Fibroblast of skin of left biceps (primary cell): ENCODE data around the gene GPSM1.

ENCODE experiments used
- DNase-seq, 2 experiments: peaks; one replicate each; pipeline ENCODE4 v3.0.0-alpha.2; 2013; ENCODE audit warnings: low read depth in 2 of 2

The GPSM1 gene, protein sequence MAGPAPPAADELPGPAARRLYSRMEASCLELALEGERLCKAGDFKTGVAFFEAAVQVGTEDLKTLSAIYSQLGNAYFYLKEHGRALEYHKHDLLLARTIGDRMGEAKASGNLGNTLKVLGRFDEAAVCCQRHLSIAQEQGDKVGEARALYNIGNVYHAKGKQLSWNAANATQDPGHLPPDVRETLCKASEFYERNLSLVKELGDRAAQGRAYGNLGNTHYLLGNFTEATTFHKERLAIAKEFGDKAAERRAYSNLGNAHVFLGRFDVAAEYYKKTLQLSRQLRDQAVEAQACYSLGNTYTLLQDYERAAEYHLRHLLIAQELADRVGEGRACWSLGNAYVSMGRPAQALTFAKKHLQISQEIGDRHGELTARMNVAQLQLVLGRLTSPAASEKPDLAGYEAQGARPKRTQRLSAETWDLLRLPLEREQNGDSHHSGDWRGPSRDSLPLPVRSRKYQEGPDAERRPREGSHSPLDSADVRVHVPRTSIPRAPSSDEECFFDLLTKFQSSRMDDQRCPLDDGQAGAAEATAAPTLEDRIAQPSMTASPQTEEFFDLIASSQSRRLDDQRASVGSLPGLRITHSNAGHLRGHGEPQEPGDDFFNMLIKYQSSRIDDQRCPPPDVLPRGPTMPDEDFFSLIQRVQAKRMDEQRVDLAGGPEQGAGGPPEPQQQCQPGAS

DNA sequence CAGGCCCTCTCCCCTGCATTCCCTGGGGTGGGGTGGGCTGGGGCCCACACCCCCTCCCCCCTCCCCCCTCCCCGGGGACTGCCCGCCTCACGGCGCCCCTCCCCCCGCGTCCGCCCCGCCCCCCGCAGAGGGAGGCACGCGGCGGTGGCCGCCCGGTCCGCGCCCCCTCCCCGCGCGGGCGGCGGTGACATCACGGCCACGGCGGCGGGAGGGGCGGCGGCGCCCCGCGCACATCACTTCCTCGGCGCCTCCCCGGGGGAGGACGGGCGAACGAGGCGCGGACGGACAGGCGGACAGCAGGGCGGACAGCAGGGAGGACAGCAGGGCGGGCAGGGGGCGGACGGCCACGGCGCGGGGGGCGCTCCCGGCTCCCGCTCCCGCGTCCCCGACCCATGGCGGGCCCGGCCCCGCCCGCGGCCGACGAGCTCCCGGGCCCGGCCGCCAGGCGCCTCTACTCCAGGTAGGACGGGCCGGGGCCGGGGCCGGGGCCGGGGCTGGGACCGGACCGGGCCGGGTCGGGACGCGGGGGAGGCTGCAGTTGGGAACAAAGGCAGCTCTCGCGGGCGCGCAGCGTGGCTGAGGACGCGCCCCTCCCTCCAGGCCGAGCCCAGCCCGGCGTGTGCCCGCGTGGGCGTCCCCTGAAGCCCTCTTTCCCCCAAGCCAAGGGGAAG is at the start of gene GPSM1:
TSS of gene GPSM1 (plus strand) at position 236 of the 671 bp plus-strand sequence. CDS start at position 393, 157 bp downstream.
- DNase-seq: peak in 1 of 2 experiments; percentile 19

DNA sequence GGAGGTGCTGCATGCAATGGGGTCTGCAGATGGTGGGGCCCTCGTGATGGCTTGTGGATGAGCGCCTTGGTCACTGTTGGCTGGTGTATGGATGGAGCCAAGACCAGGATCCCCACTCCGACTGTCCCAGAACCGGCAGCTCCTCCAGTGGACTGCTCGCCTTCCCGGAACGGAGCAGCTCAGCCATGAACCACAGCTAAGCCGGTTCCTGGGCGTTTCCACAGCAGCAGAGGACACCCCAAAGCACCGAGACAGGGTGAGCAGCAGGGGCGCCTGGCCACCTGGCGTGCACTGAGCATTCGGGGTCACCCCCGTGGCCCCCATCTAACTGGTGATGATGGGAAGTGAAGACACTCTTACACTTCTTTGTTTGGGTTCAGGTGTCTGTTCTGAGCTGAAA is 49.6 kb upstream of the GPSM1 start:
- no peak for DNase-seq

DNA sequence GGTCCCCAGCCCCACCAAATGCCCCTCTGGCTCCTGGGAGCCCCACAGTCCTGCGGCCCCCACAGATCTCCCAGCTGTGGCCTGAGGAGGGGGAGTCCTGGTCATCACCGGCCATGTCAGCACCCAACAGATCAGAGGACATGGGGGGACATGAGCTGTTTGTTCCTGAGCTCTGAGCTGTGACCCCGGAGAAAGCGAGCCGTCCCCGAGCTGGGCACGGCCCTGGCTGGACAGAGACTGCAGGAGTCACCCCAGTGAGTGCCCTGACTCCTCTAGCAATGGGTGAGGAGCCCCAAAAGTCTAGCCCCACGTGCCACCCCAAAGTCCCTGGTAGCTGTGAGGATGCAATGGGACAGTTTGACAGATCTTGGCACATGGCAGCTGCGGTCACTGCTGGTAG is 49.1 kb upstream of the GPSM1 start:
- DNase-seq: no peak

DNA sequence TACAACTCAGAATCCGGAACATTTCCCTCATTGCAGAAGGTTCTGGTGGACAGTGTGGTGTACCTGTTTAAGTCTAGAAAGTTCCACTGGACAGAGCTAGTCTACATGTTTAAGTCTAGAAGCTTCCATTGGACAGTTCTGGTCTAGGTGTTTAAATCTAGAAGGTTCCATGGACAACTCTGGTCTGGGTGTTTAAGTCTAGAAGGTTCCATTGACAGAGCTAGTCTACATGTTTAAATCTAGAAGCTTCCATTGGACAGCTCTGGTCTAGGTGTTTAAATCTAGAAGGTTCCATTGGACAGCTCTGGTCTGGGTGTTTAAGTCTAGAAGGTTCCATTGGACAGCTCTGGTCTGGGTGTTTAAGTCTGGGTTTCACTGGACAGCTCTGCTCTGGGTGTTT is 48.4 kb upstream of the GPSM1 start:
- DNase-seq: no peak

DNA sequence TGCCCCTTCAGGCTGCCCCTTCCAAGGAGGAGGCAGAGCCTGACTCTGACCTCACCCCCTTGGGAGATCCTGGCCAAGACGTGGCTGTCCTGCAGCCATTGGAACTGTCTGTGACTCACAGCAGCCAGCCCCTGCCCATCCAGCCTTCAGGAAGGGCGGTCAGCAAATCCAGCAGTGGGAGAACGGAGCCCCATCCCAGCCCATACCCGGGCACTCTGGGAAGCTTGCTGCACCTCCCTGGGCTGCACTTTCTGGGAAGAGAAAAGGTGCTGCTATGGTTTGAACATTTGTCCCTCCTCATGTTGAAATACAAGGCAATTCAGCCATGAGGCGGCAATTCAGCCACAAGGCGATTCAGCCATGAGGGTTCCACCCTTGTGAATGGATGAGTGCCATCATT is 47.9 kb upstream of the GPSM1 start:
- DNase-seq: no peak

DNA sequence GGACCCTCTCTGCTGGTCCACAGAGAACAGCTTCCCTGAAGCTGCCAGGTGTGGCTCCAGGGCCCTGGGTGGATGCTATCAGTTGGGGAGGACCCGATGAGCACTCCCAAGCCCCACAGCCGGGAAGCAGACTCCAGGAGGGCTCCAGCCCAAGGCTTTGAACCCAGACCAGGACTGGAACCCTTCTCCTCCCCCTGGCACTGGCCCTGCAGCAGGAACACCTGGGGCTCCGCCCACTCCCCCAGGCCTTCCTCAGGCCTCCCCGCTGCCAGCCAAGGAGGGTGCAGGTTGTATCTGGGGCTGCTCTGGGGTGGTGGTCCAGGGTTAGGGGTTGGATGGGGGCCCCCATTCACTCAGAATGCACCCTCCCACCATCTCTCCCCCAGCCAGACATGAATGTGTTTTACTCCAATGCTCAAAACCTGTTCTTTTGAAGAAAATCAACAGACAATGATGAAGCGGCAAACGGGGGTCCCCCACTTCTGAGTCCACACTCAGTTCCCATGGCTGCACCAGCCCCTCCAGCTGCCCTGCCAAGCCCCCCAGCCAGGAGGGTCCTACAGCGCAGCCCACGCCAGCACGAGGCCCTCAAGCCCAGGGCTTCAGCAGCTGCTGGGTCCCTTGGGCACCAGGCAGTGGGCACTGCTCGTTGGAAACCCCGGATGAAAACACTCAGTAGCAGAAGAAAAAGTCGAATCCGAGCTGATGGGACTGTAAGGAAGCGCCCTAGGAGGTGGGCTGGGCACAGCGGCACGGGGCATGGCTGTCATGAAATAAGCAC is 46.6 kb upstream of the GPSM1 start:
- DNase-seq: no peak

DNA sequence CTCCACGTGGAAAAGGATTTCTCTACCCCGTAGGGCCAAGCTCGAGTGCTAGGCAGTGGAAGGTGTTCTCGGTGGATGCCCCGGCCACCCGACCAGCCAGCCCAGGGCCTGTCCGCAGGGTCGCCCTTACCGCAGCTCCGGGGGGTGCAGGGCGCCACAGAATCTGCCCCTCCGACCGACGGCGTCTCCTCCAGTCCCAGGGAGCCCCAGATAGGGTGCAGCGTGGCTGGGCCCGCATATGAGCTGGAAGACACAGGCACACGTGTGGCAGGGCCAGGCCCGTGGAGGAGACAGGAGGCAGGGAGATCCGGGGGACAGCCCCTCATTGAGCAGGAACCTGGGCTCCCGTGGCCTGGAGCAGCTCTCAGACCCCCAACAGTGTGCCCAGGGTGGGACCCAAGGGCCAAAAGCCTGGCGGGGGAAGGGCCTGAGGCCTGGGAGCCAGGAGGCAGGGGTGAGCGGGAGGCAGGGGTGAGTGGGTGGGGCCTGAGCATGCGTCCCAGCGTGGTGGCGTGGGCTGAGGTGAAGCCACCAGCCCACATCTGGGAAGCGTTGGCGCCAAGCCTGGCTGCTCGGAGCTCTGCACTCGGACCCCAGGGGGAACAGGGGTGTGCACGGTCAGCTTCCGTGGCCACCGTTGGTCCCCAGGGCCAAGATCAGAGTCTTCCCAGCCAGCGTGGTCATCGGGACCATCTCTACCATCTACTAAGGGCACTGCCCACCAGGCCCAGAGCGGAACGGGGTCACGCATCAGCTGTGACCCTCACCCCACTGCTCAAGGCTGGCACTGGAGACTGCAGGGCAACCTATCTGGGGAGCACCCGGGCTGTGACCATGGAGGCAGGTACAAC is 45.7 kb upstream of the GPSM1 start:
- no peak for DNase-seq

DNA sequence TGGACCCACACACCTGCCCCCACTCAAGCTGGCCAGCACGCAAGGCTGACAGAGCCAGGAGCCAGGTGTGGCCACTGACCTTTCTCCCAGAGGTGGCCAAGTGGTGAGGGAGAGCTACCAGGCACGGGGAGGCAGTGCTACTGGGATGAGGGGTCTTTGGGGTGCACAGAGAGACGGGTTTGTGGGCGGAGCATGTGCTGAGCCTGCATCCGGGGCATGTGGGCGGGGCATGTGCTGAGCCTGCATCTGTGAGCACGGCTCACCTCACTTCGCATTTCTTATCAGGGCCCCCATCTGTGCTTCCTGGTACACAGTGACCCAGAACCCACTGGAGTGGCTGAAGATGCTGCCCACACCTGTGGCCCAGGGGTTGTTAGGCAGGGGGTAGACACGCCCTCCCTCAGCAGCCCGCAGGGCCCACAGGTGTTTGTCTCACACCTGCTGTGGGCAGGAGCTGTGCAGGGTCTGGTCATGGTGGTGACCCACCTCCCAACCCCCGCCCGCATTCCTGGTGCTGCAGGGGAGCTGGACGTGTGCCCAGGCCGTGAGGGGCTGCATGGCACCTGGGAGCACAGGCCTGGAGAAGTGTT is 45.0 kb upstream of the GPSM1 start:
- no peak for DNase-seq

DNA sequence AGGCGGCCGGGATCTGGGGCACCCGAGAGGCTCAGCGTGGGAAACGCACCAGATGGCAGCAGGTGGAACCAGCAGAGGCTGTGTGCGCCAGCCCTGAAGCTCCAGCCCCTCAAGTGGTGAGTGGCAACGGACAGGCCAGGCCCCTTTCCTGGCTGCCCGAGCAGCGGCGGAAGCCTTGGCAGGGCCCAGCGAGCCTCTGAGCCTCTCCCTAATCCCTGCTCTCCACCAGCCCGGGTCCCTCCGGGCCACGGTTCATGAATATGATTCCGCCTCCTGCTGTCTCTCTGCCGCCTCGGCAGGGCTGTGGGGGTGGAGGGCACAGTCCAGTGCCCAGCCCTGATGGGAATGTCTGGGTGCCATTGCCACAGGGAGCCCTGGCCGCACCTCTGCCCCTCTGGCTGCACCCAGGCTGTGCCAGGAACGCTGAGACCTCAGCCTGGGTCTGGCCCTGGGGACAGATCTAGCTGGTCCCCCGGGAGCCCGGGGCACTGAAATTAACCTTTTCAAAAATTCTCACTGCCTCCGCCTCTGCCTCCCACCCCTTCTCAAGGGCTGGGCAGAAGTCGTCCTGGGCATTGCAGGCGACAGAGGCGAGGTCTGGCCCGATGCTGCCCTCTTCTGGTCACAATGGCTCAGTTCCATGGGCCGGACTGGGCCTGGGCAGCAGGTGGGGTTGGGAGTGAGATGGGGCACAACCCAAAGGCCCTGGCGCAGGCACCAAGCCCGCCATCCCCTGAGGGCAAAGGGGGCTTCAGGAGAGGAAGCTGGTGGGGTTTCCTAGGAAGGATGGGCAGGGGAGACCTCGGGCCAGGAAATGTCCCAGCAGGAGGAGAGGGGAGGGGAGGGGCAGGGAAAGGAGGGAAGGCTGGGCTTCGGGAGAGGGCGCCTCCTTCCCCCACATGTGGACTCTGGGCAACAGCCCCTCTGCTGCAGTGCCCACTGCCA is 43.8 kb upstream of the GPSM1 start:
- peak; percentile 4 to 6 for DNase-seq

DNA sequence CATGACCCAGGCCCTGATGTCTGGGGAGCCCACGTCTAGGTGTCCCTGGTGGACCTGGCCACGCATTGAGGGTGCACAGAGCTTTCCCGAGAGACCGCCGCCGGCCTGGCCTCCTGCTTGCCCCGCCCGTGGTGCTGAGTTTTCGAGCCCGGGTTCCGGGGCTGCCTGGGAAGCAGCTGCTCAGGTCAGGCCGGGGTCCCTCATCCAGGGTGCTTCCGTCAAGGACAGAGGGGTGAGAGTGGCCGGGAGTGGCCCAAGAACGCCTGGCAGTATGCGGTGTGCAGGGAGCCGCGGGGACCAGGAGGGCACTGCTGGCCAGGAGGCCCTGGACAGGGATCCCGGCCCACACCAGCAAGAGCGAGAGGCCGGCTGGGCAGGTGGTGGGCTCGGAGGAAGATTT is 43.0 kb upstream of the GPSM1 start:
- no peak for DNase-seq

DNA sequence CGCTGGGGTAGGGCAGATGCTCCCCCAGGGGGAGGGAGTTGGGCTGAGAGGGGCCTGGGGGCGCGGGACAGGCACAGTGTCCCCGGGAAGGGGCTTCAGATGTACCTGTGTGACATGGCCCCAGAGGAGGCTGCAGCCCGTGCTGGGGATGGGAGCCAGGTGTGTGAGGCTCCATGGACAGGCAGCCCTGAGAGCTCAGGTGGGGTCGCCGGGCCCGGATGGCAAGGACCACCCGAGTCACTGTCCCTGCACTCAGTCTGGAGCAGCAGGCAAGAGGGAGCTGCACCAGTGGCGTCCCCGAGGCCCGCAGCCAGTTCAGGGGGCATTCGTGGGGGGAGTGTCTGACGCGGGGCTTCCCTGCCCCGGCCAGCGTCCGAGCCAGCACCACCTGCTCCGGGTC is 42.4 kb upstream of the GPSM1 start:
- DNase-seq: no peak

DNA sequence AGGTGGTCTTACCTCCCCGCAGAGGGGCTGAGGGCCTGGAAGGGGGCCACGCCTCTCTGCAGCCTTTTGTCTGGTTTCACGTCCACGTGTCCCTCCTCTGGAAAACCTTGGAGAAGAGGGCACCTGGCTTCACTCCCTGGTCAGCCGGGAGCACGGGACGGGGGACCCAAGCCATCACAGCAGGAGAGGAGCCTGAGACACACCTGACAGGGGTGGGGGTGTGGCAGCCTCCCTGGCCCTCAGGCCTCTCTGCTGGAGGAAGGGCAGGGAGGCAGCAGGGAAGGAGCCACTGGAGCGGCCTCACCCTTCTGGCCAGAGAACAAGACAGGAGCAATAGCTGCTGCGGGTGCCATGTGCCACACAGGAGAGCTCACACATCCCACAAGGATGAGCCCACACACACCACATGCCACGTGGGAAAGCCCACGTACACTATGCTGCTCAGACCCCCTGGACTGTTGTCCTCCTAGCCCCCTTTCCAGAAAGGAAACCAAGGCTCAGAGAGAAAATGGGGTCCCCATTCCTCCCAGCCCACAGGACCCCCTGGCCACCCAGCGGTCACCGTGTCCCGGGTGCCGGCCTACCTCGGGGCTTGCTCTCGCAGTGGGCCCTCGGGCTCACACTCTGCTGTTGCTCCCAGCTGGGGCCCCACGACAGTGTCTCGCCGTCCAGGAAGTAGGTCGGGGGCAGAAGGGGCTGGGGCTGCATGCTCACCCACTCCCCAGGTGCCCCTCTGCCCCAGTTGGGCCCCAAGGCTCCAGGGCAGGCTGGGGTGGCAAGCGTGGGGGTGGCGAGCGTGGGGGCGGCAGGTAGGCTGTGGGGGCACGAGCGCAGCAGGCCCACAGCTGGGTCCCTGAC is 41.6 kb upstream of the GPSM1 start:
- DNase-seq: no peak

DNA sequence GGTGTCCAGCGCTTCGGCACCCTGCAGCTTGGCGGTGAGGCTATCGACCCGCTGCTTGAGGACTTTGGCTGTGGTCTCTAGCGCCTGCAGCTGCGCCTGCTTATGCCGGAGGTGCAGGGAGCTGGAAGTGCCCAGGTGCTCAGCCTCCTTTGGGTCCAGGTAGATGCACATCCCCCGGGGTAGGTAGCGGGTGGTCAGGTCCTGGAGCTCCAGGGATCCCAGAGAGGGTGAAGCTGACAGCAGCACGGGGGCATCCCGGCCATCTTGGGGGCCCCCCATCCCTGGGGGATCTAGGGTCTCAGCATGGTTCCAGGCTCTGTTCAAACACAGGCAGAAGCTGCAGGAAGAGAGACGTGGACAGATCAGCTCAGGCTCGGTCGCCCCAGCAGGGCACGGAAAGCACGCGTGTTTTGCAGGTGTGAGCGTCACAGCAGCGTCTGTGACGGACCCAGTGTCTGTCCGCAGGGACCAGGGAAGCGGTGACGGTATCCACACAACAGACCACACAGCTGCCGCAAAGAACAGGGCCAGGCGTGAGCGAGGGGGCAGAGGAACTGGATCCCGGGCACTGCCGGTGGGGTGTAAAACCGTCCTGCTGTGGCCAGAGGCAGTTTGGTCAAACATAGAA is 40.9 kb upstream of the GPSM1 start:
- DNase-seq: no peak

DNA sequence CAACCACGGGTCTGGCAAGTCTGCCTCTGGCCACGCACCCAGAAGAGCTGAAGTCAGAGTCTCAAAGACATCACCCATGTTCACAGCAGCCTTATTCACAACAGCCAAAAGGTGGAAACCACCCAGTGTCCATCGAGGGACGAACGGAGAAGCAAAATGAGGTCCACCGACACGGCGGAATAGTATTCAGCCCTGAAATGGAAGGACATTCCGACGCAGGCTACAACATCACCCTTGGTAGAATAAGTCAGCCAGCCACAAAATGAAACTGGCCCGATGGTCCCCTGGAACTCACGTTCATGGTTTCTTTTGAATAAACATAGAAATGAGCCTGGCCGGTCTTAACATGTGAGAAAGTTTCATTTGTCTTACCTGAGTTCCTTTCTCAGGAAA is 40.4 kb upstream of the GPSM1 start:
- no peak for DNase-seq

DNA sequence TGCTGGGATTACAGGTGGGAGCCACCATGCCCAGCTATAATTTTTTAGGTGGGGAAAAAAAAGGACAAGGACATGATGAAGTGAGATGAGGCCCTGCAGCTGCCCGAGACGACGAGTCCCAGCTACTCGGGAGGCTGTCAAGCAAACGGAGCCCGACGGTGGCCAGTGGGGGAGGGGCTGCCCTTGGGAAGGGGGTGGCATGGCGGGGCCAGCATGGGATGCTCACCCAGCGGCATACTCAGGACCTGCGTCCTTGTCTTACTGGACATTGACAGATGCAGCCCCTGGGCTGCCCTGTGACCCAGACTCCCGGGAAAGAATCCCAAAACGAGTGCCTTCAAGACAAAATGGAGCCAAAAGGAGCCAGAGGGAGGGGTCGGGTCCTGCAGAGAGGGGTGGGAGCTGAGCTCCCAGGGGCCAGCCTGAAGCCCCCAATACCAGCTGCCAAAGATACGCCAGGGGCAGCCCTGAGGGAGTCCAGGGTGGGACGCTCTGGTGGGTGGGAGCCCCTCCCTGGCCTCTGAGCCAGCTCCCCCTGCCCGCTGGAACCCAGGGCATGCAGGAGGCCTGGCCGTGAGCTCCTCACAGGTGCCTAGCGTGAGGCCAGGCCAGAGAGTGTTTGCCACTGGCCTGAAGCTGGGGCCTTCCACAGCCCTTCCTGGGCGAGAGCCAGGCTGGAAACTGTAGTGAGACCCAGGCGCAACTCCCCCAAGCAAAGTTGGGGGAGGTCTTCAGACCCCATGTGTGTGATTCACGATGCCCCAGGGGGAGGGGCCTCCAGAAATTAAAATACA is 39.2 kb upstream of the GPSM1 start:
- DNase-seq: no peak

DNA sequence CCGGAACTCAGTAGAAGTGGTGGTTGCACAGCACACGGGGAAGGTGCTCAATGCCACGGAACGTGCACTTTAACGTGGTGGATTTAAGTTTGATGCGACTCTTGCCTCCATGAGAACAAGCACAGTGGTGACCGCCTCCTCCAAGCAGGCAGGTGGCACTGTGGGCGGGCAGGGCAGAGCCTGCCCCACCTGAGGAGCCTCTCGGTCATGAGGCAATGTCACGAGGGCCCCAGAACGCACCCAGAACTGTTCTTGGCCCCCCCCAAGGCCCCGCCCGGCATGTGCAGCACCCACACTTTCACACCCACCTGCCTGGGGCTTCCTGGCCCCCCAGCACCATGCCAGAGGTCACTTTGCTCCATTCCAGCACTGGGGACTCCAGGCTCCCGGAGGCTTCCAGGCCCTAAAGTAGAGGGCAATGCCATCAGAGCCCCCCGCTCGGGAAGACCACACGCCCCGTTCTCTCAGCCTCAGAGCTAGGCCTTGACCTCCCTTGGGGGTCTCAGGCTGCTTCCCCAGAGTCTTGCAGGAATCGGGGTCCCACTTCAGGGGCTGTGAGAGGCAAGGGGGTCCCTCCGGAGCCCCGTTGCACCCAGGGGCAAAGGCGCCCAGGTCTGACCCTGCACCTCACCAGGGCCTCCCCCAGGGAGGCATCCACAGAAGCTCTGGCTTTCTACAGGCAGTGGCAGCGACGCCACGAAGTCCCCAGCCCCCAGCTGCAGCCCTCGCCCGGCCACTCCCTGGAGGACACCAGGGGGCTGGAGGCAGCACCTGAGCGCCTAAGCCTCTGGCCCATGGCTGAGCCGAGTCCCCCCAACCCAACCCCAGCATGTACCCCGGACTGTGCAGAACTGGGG is 37.5 kb upstream of the GPSM1 start:
- no peak for DNase-seq
